Fibroblast of pulmonary artery (primary cell): ENCODE results near the gene PAF1.
"Not testable (repeated sequence)": the region's sequence is repeated elsewhere in the genome, so short reads cannot be mapped to it uniquely, and the experiment has no call there.

ENCODE experiments used
- DNase-seq: peaks from one replicate; pipeline ENCODE4 v3.0.0-alpha.2; 2010; ENCODE audit warnings: low read depth
- H3K4me3 ChIP-seq: replicated peaks from 2 replicates; pipeline ENCODE4 v1.5.1; 2011; ENCODE audit warnings: low read depth, mild to moderate bottlenecking, control low read depth, low read length, moderate library complexity
- TF ChIP-seq, protein P1 (sequence below): IDR thresholded peaks from 2 replicates; pipeline ENCODE4 v1.5.1; 2011; ENCODE audit warnings: mild to moderate bottlenecking, control low read depth, low read length, inconsistent platforms; ENCODE audit errors: missing control alignments

The PAF1 gene

DNA sequence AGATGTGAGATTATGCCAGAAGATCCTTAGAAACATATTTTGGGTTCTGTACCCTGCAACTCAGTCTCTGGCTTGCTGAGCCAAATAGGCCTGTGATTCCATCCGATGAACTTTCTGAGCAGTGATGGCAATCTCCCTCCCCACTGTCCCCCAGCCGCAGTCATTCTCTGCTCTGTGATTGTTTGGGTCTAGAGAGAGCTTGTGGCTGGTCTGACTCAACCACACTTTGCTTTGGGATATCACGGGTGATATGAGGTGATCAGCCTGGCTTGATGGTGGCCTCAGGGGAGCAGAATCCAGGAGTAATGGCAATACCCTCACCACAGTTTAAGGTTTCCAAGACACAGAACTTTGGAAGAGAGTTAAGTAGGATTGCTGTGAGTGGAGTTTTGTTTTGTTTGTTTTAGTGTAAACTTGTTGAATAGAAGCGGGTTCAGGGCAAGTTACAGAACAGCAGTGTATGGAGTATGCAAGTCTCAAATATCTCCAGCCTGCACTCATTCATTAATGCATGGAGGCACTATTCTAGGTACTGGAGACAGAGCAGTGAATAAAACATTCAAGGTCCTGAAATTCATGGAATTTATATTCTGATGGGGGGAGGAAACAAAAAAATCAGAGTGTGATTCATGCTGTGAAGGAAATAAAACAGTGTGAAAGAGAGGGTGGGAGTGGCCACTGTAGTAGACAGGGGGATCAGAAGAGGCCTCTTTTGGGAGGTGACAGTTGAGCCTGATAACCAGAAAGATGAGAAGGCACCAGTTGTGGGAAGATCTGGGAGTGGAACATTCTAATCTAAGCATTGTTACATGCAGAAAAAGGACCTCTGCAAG, 43.4 kb downstream of the PAF1 start:
- TF ChIP-seq, protein P1, sequence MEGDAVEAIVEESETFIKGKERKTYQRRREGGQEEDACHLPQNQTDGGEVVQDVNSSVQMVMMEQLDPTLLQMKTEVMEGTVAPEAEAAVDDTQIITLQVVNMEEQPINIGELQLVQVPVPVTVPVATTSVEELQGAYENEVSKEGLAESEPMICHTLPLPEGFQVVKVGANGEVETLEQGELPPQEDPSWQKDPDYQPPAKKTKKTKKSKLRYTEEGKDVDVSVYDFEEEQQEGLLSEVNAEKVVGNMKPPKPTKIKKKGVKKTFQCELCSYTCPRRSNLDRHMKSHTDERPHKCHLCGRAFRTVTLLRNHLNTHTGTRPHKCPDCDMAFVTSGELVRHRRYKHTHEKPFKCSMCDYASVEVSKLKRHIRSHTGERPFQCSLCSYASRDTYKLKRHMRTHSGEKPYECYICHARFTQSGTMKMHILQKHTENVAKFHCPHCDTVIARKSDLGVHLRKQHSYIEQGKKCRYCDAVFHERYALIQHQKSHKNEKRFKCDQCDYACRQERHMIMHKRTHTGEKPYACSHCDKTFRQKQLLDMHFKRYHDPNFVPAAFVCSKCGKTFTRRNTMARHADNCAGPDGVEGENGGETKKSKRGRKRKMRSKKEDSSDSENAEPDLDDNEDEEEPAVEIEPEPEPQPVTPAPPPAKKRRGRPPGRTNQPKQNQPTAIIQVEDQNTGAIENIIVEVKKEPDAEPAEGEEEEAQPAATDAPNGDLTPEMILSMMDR, result no peak
- no peak for DNase-seq
- no peak overlapping the region for H3K4me3 ChIP-seq

DNA sequence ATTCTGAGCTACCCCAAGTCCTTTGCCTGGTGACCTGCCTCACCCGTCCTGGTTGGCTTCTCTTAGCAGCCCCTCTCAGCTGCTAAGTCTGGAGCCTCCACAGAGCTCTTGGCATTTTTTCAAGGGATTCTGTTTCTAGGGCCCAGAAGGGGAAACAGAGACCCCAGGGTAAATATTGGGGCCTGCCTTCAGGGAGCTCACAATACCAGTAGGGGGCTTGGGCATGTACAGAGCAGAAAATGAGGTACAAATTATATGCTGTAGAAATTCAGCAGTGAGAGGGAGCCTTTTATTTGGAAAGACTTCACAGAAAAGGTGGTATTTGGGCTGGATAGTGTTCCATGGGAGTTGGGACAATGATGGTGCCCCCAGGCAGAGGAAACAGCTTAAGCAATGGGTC, 45.0 kb downstream of the PAF1 start:
- H3K4me3 ChIP-seq, result no peak overlapping the region
- no peak for DNase-seq
- TF ChIP-seq, protein P1, result no peak

DNA sequence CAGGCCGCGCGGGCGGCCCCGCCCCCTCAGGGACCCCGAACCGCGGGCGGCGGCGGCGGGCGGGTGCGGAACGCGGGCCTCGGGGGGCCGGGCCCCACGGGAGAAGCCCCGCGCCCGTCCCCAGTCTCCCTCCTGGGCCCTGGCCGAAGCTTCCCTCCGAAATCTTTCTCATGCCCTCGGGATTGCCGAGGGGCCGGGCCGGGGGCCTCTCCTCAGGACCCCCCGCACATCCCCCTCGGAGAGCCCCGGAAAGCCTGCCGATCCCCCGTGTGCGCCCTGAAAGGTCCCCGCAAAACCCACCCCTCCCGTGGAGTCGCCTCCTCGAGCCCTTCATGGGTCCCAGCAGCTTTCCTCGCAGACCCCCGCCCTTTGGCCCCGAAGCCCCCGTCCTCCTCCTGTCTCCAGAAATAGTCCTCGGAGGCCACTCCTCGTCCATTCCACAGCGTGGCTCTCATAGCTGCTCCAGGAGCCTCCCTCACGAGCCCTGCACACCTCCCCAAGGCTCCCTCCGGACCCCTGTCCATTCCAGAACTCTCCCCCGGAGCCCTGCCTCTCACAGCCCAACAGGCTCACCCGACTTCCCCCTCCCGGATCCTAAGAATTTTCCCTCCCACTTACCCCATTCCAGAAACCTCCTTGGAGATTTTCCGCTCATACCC, 48.1 kb downstream of the PAF1 start:
- DNase-seq, result no peak
- TF ChIP-seq, protein P1, result no peak

DNA sequence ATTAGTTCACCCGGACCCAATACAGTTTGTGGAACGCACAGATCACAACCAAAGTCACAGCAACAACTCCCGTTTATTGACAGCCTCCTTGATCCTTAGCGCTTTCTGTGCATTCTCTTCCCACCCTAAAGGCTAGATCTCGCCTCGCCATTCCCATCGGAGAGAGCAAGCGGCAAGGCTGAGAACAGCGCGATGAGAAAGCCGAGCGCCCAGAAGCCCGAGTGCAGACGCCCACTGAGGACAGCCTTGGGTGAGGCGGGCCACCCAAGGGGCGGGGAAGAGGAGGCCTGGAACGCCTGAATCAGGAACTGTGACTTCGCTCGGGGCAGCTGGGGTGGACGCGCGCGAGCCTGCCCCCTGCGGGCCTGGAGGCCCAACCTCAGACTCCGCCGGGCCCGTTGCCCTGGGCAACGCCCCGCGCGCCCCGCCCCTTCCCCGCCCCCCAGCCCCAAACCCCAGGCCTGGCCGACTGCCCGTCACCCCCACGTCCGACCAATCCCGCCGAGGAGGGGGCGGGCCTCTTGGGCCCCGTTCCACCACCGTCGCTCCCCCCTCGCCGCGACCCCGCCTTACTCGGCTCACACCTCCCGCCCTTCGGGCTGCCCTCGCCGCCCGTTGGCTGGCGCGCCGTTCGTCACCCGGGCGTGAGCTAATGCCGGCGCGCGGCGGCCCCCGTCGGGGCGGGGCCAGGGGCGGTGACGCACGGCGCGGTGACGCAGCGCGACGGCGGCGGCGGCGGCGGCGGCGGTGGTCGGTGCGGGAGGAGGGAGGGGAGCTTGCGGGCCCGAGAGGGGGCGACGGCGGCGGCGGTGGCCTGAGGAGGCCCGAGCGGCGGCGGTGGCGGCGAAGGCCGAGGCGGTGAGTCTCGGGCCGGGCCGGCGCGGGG, 48.9 kb downstream of the PAF1 start, which contains the start of gene SAMD4B:
SAMD4B (plus strand) TSS at position 703 of the 886 bp plus-strand sequence. CDS start 14,473 bp downstream, outside the sequence.
- TF ChIP-seq, protein P1, result peak; percentile 50
- DNase-seq, result peak; percentile 98
- H3K4me3 ChIP-seq, result peak within 1 kb of the TSS; percentile 97

More for the DNA sequence above, 48.1 kb downstream of the PAF1 start:
- H3K4me3 ChIP-seq, result peak overlapping the region; percentile 80

DNA sequence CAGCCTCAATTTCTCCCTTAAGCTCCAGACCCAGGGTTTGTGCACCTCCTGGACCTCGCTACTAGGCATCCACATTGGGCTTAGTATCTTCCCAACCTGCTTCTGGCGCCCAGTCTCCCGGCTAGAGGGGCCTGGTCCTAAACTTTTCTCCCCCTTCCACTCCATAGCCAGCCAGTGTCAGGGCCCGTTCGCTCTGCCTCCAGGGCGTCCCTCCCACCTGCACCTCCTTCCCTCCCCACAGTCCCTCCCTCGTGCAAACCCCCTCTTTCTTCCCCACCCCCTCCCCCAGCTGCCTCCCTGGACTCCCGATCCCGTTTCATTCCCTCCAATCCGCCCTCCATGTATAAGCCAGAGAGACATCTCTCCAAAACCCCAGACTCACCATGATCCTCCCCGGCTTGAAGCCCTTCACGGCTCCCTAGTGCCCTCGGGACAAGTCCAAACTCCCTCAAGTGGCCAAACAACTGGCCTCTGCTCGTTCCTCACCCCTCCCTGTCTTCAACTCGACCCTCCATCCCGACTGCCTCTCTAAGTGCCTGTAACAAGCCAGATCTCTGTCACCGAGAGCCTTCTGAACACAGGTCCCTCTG, 49.7 kb downstream of the PAF1 start:
- TF ChIP-seq, protein P1, result peak; percentile 18
- peak overlapping the region; percentile 97 for H3K4me3 ChIP-seq
- no peak for DNase-seq

DNA sequence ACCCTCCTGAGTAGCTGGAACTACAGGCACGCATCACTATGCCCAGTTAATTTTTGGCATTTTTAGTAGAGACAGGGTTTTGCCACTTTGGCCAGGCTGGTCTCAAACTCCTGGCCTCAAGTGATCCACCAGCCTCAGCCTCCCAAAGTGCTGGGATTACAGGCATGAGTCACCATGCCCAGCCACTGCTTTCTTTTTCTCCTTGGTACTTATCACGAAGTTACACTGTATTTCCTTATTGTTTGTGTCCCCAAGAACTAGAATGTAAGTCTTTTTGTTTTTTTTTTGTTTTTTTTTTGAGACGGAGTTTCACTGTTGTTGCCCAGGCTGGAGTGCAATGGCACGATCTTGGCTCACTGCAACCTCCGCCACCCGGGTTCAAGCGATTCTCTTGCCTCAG, 50.8 kb downstream of the PAF1 start:
- DNase-seq, H3K4me3 ChIP-seq: not testable (repeated sequence)
